Trophoblast cell (in vitro differentiated cells and primary cell): ENCODE measurements around the gene NTN5.

Experiments
- DNase-seq, 2 donors: peaks; one replicate each; pipeline ENCODE4 v3.0.0-alpha.2; 2016
- H2AFZ ChIP-seq: 2 replicates; pipeline ENCODE4 v1.6.1; 2013; ENCODE audit warnings: low read length, moderate library complexity, mild to moderate bottlenecking; ENCODE audit not compliant: insufficient read depth, poor library complexity
- H2AK5ac ChIP-seq: 2 replicates; pipeline ENCODE4 v1.6.1; 2013; ENCODE audit warnings: mild to moderate bottlenecking, low read length
- H2BK120ac ChIP-seq: 2 replicates; pipeline ENCODE4 v1.6.1; 2013; ENCODE audit warnings: low read length, mild to moderate bottlenecking, moderate library complexity; ENCODE audit not compliant: insufficient read depth, poor library complexity
- H2BK12ac ChIP-seq: 2 replicates; pipeline ENCODE4 v1.6.1; 2013; ENCODE audit warnings: mild to moderate bottlenecking, low read length, moderate library complexity
- H2BK5ac ChIP-seq: 2 replicates; pipeline ENCODE4 v1.6.1; 2013; ENCODE audit warnings: low read length, low read depth, moderate library complexity, mild to moderate bottlenecking; ENCODE audit not compliant: poor library complexity
- H3K14ac ChIP-seq: 2 replicates; pipeline ENCODE4 v1.6.1; 2013; ENCODE audit warnings: mild to moderate bottlenecking, low read length
- H3K18ac ChIP-seq: 2 replicates; pipeline ENCODE4 v1.6.1; 2013; ENCODE audit warnings: mild to moderate bottlenecking, low read length
- H3K23ac ChIP-seq: 2 replicates; pipeline ENCODE4 v1.6.1; 2013; ENCODE audit warnings: low read length
- H3K27ac ChIP-seq: 2 replicates; pipeline ENCODE4 v1.5.1; 2013; ENCODE audit warnings: low read depth, mild to moderate bottlenecking, inconsistent platforms, low read length, moderate library complexity
- H3K27me3 ChIP-seq: 2 replicates; pipeline ENCODE4 v1.6.1; 2013; ENCODE audit warnings: inconsistent platforms, mild to moderate bottlenecking, low read length, moderate library complexity; ENCODE audit not compliant: insufficient read depth
- H3K36me3 ChIP-seq, 2 experiments: 1 replicate in 1 of 2; 2 replicates in 1 of 2; pipeline ENCODE4 v1.6.1; 2013; ENCODE audit warnings: low read length in 2 of 2, mild to moderate bottlenecking in 2 of 2, moderate library complexity in 1 of 2; ENCODE audit not compliant: insufficient read depth in 2 of 2, control insufficient read depth in 1 of 2
- H3K4ac ChIP-seq: 2 replicates; pipeline ENCODE4 v1.6.1; 2013; ENCODE audit warnings: low read depth, mild to moderate bottlenecking, low read length, moderate library complexity
- H3K4me1 ChIP-seq, 2 experiments: 1 replicate in 1 of 2; 2 replicates in 1 of 2; pipeline ENCODE4 v1.6.1; 2013; ENCODE audit warnings: low read length in 2 of 2, mild to moderate bottlenecking in 2 of 2, moderate library complexity in 1 of 2; ENCODE audit not compliant: insufficient read depth in 2 of 2, control insufficient read depth in 1 of 2
- H3K4me2 ChIP-seq: 2 replicates; pipeline ENCODE4 v1.6.1; 2013; ENCODE audit warnings: inconsistent platforms, mild to moderate bottlenecking, low read length, moderate library complexity
- H3K4me3 ChIP-seq: 2 replicates; pipeline ENCODE4 v1.5.1; 2013; ENCODE audit warnings: mild to moderate bottlenecking, low read depth, low read length, inconsistent platforms
- H3K79me1 ChIP-seq: one replicate; pipeline ENCODE4 v1.6.1; 2013; ENCODE audit warnings: low read length
- H3K79me2 ChIP-seq: 2 replicates; pipeline ENCODE4 v1.6.1; 2013; ENCODE audit warnings: low read length, mild to moderate bottlenecking; ENCODE audit not compliant: control insufficient read depth, insufficient read depth, poor library complexity
- H3K9ac ChIP-seq: 2 replicates; pipeline ENCODE4 v1.6.1; 2013; ENCODE audit warnings: mild to moderate bottlenecking, low read length
- H3K9me3 ChIP-seq: 2 replicates; pipeline ENCODE4 v1.6.1; 2013; ENCODE audit warnings: low read depth, mild to moderate bottlenecking, control low read depth, inconsistent platforms, low read length; ENCODE audit not compliant: insufficient read depth
- H4K12ac ChIP-seq: 2 replicates; pipeline ENCODE4 v1.6.1; 2013; ENCODE audit warnings: low read depth, mild to moderate bottlenecking, low read length, moderate library complexity
- H4K8ac ChIP-seq: 2 replicates; pipeline ENCODE4 v1.6.1; 2013; ENCODE audit warnings: low read depth, mild to moderate bottlenecking, low read length, moderate library complexity
- H4K91ac ChIP-seq: one replicate; pipeline ENCODE4 v1.6.1; 2013; ENCODE audit warnings: low read depth, mild to moderate bottlenecking, low read length, moderate library complexity
- WGBS: extraction: QIAGEN DNeasy Blood & Tissue Kit; methylation state at CpG from one replicate; pipeline ENCODE4 v1.1.7; 2013; ENCODE audit warnings: missing lambda C conversion rate; ENCODE audit not compliant: insufficient read length, insufficient coverage; ENCODE audit errors: extremely low coverage; 5-methylcytosine and 5-hydroxymethylcytosine counted together

Gene NTN5

DNA sequence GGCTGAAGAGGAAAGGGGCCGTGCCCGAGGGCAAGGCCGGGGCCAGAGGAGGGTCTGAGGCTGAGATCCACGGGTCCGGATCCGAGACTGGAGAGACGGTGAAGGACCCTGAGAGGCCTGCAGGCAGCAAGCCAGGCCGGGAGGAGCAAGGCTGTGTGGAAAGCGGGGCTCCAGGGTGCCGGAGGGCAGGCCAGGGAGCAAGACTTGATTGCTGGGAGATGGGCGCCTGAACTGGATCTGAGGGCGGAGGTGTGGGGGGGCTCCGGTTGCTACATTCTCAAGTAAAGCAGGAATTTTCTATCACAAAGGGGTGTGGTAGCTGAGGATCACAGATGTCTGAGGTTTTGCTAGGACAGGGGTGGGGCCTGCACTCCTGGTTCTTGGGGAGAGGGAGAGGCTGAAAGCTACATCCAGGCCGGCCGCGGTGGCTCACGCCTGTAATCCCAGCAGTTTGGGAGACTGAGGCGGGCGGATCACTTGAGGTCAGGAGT, 42.9 kb upstream of the NTN5 start:
- Histone ChIP-seq H3K4me2 (no peak overlapping the region), H3K4me3 (no peak overlapping the region), H3K4ac (no peak overlapping the region), H3K27me3 (no peaks in the 10 kb centered on the region), H3K79me2 (peaks cover 6% of the 10 kb centered on the region), H3K79me1 (peaks cover 8% of the 10 kb centered on the region), H2AFZ (no peak overlapping the region), H2BK12ac (no peak overlapping the region), H2AK5ac (no peak overlapping the region), H2BK120ac (no peak overlapping the region), H2BK5ac (no peak overlapping the region), H3K27ac (no peak overlapping the region), H3K14ac (no peak overlapping the region), H4K12ac (peak overlapping the region; percentile 58), H3K4me1 (peaks cover 13 to 20% of the 10 kb centered on the region in 2 experiments), H4K8ac (peak overlapping the region; percentile 10), H3K9ac (no peak overlapping the region), H3K36me3 (no peaks in the 10 kb centered on the region), H3K18ac (no peak overlapping the region), H4K91ac (no peak overlapping the region), H3K23ac (no peak overlapping the region), H3K9me3 (peaks cover 2% of the 10 kb centered on the region)
- WGBS: no CpG with 5 or more reads among the region's 19 CpGs
- no peak for DNase-seq

DNA sequence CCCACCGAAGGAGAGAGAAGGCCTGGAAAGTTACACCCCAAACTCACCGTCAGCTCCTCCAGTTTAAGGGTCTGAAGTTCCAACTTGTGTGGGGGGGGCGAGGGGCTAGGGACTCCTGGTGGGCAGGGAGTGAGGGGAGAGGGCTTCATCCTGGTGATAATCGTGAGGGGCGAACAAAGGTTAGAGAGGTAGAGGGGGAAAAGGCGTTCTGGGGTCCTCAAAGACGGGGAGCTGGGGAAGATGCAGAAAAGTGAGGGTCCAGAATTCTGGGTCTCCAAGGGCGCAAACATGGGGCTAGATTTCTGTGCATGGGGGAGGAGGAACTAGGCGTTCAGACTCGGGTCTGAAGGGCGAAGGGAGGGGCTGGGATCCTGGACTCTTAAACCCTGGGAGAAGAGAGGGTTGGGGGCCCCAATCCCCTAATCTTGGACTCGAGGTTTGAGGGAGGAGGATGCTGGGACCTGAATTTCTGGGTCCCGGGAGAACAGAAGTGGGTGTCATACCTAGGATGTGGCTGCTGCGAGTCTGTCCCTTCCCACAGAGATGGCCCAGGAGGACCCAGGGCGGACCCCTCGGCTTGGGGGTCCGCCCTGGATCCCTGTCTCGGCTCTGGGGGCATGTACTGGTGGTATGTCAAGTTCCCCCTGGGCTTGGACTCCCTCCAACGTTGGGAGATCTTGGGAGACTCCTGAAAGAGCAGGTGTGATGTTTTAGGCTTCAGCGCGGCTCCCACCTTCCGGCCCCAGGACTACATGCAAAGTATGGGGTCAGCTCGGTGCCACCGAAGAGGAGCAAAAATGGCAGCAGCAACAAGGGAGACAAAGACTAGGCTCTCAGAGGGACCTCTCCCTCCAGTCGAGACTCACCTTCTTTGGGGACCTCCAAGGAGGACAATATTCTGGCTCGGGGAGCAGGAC, 42.2 kb upstream of the NTN5 start:
- H3K36me3 ChIP-seq: no peaks in the 10 kb centered on the region
- peak overlapping the region; percentile 54 for H4K12ac ChIP-seq
- peak overlapping the region; percentile 97 for H4K8ac ChIP-seq
- no peak for DNase-seq
- H4K91ac ChIP-seq: peak overlapping the region; percentile 94
- peak overlapping the region; percentile 54 for H2BK5ac ChIP-seq
- peak overlapping the region; percentile 40 for H3K27ac ChIP-seq
- H2AK5ac ChIP-seq: peak overlapping the region; percentile 95
- peak overlapping the region; percentile 68 for H2AFZ ChIP-seq
- peak overlapping the region; percentile 63 for H3K9ac ChIP-seq
- peaks cover 6% of the 10 kb centered on the region for H3K79me2 ChIP-seq
- peak overlapping the region; percentile 95 for H3K14ac ChIP-seq
- no peak overlapping the region for H3K23ac ChIP-seq
- H3K4me2 ChIP-seq: peak overlapping the region; percentile 59
- peaks cover 13 to 20% of the 10 kb centered on the region in 2 experiments for H3K4me1 ChIP-seq
- peak overlapping the region; percentile 59 for H3K18ac ChIP-seq
- no CpG with 5 or more reads among the region's 26 CpGs for WGBS
- no peak overlapping the region for H2BK12ac ChIP-seq
- peaks cover 7% of the 10 kb centered on the region for H3K79me1 ChIP-seq
- H3K4me3 ChIP-seq: peak overlapping the region; percentile 51
- no peaks in the 10 kb centered on the region for H3K27me3 ChIP-seq
- H3K4ac ChIP-seq: peak overlapping the region; percentile 63
- peaks cover 2% of the 10 kb centered on the region for H3K9me3 ChIP-seq
- peak overlapping the region; percentile 60 for H2BK120ac ChIP-seq

DNA sequence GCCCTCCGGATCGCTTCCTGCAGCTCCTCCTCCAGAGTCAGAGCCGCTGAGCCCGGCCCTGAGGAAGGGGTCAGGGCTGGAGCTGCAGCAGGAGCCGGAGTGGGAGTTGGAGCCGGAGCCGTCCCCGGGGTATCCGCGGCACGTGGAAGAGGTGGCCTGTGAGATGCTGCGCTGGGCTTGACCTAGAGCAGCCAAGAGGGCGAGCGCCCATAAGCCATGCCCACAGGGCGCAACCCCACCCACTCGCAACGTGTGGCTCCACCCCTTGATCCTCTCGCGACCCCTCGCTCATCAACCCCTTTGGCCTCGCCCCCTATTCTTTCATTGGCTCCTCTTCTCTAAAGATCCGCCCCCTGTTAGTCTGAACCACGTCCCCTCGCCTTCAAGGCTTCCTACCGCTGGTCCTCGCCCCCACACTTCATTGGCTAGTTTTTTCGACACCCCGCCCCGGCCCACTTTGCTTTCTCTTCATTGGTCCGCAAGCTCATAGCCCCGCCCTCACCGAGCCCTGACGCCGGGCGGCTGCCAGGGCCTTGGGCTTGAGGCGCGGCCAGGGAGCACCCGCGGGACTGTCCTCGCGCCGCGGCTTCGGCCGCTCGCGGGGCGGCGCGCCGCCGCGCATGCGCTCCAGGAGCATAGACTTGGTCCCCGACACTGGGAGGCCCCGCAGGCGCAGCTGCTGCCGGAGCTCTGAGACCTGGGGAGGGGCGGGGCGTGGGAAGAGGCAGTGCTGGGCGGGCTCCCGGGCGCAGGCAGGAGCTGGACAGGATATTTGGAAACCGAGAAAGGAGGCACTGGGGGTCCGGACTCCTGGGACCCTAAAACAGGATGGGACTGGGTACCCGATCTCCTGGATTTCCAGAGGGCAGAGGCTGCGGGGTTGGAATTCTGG, 41.3 kb upstream of the NTN5 start:
- DNase-seq: peak; percentile 99
- no CpG with 5 or more reads among the region's 67 CpGs for WGBS
- no peaks in the 10 kb centered on the region for H3K36me3 ChIP-seq

More for the DNA sequence above, 41.3 kb upstream of the NTN5 start:
- H2BK5ac ChIP-seq: peak overlapping the region; percentile 54
- peak overlapping the region; percentile 94 for H4K91ac ChIP-seq
- H3K4me3 ChIP-seq: peak overlapping the region; percentile 76
- peak overlapping the region; percentile 60 for H3K18ac ChIP-seq
- peaks cover 7% of the 10 kb centered on the region for H3K79me1 ChIP-seq
- H3K9ac ChIP-seq: peak overlapping the region; percentile 63
- H2BK120ac ChIP-seq: peak overlapping the region; percentile 60
- peak overlapping the region; percentile 40 for H3K27ac ChIP-seq
- H4K8ac ChIP-seq: peak overlapping the region; percentile 97
- peak overlapping the region; percentile 76 for H4K12ac ChIP-seq
- H3K9me3 ChIP-seq: peaks cover 4% of the 10 kb centered on the region
- peaks cover 6% of the 10 kb centered on the region for H3K79me2 ChIP-seq
- H2AK5ac ChIP-seq: peak overlapping the region; percentile 95
- H3K4me1 ChIP-seq: peaks cover 13 to 20% of the 10 kb centered on the region in 2 experiments
- no peak overlapping the region for H3K23ac ChIP-seq
- peak overlapping the region; percentile 68 for H2AFZ ChIP-seq
- peak overlapping the region; percentile 63 for H3K4ac ChIP-seq
- H3K27me3 ChIP-seq: no peaks in the 10 kb centered on the region
- no peak overlapping the region for H2BK12ac ChIP-seq
- H3K14ac ChIP-seq: peak overlapping the region; percentile 95
- H3K4me2 ChIP-seq: peak overlapping the region; percentile 92
